Astrocyte of the spinal cord (primary cell): ENCODE results near the gene IFI44L.

Experiments
- DNase-seq: peaks from one replicate; pipeline ENCODE4 v3.0.0; 2011; ENCODE audit warnings: low read depth, low spot score
- H3K4me3 ChIP-seq: 2 replicates; pipeline ENCODE4 v1.5.1; 2011; ENCODE audit warnings: low read depth, mild to moderate bottlenecking, low read length, moderate library complexity
- CTCF ChIP-seq: IDR thresholded peaks from 2 replicates; pipeline ENCODE4 v1.5.1; 2012; ENCODE audit warnings: low read depth, mild to moderate bottlenecking, low read length, inconsistent platforms
- in situ Hi-C: cut with HindIII; loops from 2 replicates; pipeline ENCODE4 v1.10.0; 2017; ENCODE audit warnings: low sequenced_read_pairs

IFI44L gene

GRCh38 chr1:78676347-78676982 is 56.2 kb downstream of the IFI44L start:
- H3K4me3 ChIP-seq, result no peak overlapping the region
- in situ Hi-C loops, result no loop called here
- DNase-seq, result peak; percentile 80
- peak; percentile 75 for TF ChIP-seq CTCF

- TF ChIP-seq CTCF, result no peak
- peak; percentile 4 for DNase-seq
- H3K4me3 ChIP-seq, result no peak overlapping the region
- in situ Hi-C loops, result no loop called here
Measured at GRCh38 chr1:78676993-78677392, 56.7 kb downstream of the IFI44L start.

GRCh38 chr1:78677788-78678187 is 57.5 kb downstream of the IFI44L start:
- H3K4me3 ChIP-seq, result no peak overlapping the region
- TF ChIP-seq CTCF, result no peak
- no peak for DNase-seq
- in situ Hi-C loops, result no loop called here

- in situ Hi-C loops, result no loop called here
- TF ChIP-seq CTCF, result no peak
- DNase-seq, result no peak
- H3K4me3 ChIP-seq, result no peak overlapping the region
Measured at GRCh38 chr1:78678324-78678723, 58.1 kb downstream of the IFI44L start.

- DNase-seq, result no peak
- in situ Hi-C loops, result no loop called here
- no peak overlapping the region for H3K4me3 ChIP-seq
- no peak for TF ChIP-seq CTCF
Measured at GRCh38 chr1:78681265-78681664, 61.0 kb downstream of the IFI44L start.

- in situ Hi-C loops, result no loop called here
- TF ChIP-seq CTCF, result no peak
- no peak overlapping the region for H3K4me3 ChIP-seq
- DNase-seq, result no peak
Measured at GRCh38 chr1:78682496-78682895, 62.2 kb downstream of the IFI44L start.
